COLO668 (cell line): Measurements from ENCODE around the gene CD84.
"Not testable (repeated sequence)": the region's sequence is repeated elsewhere in the genome, so short reads cannot be mapped to it uniquely, and the experiment has no call there.

Source experiments
- DNase-seq: peaks from one replicate; lab custom pipeline; 2025; ENCODE audit not compliant: unreplicated experiment; lab: John Stamatoyannopoulos, UW

Gene CD84

DNA sequence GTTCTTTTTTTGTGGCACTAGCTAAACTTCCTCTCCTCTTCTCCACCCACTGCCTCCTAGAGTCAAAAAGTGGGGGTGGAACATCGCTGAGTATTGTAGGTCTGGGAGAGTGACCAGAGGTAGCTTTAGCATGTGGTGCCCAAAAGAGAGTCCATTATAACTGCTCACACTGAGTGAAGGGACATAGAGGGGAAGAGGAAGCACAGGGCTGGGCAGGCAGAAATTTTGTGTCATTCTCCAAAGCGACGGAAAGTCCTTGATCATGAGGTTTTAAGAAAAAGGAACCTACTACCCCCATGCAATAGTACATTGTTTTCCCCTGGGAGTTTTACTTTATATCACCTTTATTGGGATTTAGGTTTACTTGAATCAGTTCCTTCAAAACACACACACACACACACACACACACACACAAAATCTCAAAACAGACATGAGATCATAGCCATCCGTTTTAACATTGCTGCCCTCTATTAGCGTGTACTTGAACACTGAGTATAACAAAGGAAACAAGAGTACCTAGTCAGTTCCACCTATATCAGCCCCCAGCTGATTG, 4.1 kb downstream of the CD84 start:
- DNase-seq: no peak

DNA sequence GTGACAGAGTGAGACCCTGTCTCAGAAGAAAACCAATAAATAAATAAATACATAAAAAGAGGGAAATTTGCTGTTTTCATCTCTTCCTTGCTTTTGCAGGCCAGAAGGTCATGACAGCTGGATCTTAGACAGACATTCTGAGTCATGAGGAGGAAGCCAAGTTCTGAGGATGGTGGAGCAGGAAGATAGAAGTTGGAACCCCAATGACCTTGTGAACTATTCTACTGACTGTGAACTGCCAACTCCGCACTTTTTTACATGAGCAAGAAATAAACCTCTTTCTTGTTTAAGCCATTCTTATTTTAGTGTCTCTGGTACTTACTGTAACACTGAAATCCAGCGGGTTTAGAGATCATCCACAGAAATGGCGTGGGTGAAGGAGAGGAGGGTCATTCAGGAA, 8.5 kb downstream of the CD84 start:
- no peak for DNase-seq

DNA sequence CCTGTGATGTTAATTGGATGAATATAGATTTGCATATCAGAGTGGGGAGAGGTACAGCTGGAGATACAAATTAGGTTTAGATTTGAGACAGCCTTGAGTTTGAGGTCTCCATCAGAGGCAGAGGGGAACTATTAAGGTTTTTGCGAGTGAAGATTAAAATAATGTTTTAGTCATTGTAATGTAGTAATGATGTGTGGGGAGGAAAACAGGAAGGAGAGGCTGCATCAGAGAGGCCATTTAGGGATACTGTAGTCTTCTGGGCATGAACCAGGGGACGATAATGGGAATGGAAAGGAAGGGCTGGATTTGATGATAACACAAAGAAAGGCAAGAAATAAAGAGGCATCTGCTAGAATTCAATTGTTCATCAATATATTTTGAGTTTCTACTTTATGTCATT, 9.5 kb downstream of the CD84 start:
- DNase-seq: no peak

DNA sequence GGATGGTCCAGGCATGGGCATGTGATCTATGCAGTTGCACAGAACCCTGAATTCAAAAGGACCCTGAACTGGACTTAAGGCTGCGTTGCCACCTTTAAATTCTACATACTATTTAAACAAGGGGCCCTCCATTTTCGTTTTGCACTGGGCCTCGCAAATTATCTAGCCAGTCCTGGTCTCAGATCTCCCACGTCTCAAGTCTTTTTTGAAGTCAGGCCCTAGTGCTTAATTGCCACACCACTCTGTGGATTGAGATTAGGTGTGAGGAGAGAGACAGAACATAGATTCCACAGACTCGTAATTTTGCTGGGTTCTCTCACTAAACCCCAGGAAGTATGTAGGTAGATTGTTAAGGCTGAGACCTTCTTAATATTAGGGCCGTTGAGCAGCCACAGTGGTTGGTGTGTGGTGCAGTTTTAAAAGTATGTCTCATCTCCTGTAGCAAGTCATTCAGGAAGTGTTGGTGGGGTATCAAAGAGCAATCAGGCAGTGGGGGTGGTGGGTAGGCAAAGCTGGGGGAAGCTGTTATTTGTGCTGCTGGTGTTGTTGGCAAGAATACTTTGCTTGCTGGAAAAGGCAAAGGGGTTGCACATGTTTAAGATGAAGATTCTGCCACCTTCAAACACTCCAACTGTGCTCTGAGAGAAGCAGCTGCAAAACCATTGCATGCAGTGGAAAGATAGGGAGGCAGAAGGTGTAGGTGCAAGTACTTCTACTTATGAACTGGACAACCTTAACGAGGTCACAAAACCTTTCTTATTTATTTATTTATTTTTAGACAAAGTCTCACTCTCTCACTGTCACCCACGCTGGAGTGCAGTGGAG, 11.2 kb downstream of the CD84 start:
- DNase-seq: no peak

DNA sequence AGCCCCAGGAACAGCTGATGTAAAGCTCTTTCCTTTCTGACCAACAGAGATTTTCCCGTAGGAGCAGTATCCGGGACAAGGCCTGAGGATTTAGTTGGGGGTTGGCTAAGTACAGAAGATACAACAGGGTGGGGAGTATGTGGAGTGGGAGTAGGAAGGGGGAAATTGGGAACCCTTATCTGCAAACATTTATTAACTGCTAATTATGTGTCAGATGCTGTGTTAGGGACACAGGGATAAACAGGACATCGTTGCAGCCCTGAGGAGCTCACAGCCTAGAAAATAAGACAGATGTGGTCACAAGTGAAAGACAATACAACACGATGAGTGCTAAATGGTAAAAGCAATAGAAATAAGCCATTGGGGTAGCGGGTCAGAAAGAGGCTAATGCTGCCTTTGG, 12.0 kb downstream of the CD84 start:
- no peak for DNase-seq

DNA sequence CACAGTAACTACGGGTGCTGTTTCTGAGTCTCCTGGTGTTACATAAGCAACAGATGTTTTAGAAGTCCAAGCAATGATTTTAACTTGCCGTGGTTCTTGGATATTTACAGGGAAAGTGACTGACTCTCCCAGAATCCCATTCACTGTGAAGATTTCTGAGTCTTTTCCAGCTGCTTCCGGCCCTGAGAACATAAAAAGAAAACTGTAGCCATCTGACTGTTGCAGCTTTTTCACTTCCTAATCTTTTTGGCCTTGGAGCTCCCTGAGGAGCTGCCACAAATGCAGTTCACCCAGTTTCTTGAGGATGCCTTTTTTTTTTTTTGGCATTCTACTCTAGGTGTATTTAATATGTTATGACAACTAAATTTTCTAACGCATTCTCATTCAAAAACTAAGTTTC, 13.7 kb downstream of the CD84 start:
- no peak for DNase-seq

DNA sequence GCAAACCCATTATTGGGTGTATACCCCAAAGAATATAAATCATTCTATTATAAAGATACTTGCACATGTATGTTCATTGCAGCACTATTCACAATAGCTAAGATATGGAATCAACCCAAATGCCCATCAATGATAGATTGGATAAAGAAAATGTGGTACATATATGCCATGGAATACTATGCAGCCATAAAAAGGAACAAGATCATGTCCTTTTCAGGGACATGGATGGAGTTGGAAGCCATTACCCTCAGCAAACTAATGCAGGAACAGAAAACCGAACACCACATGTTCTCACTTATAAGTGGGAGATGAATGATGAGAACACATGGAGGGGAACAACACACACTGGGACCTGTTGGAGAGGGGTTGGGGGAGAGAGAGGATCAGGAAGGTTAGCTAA, 16.1 kb downstream of the CD84 start:
- DNase-seq: not testable (repeated sequence)

DNA sequence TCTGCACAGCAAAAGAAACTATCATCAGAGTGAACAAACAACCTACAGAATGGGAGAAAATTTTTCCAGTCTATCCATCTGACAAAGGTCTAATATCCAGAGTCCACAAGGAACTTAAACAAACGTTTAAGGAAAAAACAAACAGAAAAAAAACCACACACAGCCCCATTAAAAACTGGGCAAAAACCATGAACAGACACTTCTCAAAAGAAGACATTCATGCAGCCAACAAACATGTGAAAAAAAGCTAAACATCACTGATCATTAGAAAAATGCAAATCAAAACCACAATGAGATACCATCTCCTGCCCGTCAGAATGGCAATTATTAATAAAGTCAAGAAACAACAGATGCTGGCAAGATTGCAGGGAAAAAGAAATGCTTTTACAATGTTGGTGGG, 16.6 kb downstream of the CD84 start:
- not testable (repeated sequence) for DNase-seq

DNA sequence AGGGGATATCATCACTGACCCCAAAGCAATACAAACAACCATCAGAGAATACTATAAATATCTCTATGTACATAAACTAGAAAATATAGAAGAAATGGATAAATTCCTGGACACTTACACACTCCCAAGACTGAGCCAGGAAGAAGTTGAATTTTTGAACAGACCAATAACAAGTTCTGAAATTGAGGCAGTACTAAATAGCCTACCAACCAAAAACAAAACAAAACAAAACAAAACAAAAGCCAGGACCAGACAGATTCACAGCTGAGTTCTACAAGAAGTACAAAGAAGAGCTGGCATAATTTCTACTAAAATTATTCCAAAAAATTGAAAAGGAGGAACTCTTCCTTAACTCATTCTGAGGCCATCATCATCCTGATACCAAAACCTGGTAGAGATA, 18.5 kb downstream of the CD84 start:
- DNase-seq: no peak

DNA sequence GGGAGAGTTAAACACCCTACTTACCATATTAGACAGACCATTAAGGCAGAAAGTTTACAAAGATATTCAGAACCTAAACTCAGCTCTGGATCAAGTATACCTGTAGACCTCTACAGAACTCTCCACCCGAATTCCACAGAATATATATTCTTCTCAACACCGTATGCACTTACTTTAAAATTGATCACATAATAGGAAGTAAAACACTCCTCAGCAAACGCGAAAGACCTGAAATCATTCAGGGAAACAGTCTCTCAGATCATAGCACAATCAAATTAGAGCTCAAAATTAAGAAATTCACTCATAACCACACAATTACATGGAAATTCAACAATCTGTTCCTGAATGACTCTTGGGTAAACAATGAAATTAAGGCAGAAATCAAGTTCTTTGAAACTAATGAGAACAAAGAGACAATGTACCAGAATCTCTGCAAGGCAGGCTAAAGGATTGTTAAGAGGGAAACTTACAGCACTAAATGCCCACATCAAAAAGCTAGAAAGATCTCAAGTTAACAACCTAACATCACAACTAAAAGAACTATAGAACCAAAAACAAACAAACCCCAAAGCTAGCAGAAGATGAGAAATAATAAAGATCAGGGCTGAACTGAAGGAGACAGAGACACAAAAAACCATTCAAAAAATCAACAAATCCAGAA, 19.1 kb downstream of the CD84 start:
- DNase-seq: no peak

DNA sequence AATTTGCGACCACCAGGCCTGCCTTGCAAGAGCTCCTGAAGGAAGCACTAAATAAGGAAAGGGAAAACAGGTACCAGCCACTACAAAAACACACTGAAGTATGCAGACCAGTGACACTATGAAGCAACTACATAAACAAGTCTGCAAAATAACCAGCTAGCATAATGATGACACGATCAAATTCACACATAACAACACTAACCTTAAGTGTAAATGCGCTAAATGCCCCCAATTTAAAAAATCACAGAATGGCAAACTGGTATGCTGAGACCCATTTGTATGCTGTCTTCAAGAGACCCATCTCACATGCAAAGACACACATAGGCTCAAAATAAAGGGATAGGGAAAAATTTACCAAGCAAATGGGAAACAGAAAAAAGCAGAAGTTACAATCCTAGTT, 19.9 kb downstream of the CD84 start:
- not testable (repeated sequence) for DNase-seq

DNA sequence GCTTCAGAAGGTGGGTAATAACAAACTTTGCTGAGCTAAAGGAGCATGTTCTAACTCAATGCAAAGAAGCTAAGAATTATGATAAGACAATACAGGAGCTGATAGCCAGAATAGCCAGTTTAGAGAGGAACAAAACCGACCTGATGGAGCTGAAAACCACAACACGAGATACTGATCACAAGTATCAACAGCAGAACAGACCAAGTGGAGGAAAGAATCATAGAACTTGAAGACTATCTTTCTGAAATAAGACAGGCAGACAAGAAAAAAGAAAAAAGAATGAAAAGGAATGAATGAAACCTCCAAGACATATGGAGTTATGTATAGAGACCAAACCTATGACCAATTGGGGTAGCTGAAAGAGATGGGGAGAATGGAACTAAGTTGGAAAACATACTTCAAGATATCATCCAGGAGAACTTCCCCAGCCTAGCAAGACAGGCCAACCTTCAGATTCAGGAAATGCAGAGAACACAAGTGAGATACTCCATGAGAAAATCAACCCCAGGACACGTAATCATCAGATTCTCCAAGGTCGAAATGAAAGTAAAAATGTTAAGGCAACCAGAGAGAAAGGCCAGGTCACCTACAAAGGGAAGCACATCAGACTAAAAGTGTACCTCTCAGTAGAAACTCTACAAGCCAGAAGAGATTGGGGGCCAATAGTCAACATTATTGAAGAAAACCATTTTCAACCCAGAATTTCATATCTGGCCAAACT, 20.5 kb downstream of the CD84 start:
- DNase-seq: no peak

DNA sequence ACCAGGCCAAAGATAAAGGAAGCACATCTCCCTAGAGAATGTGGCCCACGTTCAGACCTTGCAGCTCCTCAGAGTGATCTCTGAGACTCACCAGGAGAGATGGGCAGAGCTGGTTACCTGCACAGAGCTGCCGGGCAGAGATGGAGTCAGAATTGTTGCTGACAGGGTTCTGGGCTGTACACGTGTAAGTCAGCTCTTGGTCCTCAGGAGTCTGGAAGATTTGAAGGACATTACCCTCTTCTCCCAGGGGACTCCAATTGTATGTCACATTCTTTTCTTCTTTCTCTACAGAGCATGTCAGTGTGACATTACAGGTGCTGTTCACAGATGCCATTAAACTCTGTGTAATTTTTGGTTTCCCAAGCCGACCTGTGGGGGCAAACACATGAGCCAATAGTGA, 25.5 kb downstream of the CD84 start:
- no peak for DNase-seq

DNA sequence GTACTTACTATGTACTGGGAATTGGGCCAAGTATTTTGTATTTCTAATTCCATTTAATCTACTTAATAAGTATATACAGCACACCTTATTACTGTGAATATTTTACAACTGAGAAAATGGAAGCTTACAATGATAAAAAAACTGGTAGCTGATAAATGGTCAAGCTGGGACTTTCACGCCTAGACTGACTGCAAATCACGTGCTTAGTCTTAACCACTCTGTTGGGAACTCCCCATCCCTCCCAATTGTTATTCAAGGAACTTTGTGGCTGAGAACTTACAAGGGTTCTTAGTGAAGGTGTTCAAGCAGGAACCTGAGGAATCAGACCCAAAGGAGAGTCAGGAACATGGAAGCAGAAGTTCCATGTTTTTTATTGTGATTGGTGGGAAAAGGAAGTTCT, 26.9 kb downstream of the CD84 start:
- DNase-seq: no peak

DNA sequence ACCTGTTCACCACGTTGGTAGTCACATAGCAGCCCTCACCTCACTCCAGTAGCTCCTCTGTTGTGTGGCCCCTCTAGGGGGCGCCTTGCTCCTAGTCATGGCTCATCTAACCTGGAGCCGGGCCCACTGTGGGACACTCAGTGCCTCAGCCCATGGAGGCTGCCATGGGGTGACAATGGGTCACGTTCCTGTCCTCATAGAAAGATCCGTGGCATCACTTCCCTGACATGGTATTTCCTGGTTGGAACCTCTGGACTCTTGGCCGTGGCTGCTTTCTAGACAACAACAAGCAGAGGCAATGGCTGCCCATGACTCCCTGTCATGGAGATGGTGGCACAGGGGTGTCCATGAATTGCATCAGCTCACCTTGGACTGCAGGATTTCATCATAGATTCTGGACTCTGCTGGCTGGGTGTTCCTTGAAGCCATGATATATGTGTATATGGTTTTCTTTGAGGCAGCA, 28.7 kb downstream of the CD84 start:
- DNase-seq: no peak

DNA sequence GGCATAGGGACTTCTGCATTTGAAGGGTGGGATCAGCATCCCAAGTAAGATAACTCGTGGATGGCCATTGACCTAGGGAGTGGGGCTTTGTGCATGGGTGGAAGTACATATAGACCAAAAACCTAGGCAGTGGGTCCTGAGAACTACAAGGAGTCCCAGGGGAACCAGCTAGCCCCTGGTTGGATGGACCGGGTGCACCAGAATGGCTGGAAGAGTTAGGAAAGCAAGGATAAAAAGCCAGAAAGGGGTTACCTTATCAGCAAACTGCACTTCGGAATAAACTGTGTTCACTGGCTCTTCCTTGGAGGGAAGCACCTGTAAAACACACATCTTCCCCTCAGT, 29.7 kb downstream of the CD84 start:
- no peak for DNase-seq

DNA sequence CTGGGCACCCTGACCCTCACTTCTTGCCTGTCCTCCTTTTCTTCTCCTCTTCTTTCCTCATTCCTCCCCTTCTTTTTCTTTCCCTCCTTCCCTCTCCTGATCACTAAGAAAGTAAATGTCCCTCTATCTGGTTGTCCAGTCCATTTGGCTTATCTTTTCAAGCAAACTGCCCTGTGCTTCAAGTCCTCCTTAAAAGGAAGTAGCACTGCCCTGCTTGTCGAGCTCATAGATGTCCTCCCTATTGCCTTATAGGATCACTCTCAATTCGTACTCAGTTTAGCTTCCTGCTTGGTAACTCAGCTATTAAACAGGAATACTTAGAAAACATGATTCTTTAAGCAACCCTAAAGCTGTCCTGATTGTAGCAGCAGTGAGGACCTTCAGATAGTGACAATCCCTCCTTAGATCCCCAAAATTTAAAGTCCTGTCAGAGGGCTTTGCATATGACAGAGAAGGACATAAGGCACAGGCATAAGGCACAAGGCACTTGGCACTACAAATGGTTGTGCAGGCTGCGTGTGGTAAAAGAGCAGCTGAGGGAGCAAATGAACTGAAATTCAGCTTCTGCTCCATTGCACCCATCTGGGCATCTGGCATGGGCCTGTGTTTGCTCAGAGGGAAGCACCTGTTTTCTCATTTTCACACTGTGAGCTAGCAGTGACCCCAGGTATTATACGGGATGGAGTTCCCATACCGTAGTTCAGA, 30.2 kb downstream of the CD84 start:
- DNase-seq: peak; percentile 58

DNA sequence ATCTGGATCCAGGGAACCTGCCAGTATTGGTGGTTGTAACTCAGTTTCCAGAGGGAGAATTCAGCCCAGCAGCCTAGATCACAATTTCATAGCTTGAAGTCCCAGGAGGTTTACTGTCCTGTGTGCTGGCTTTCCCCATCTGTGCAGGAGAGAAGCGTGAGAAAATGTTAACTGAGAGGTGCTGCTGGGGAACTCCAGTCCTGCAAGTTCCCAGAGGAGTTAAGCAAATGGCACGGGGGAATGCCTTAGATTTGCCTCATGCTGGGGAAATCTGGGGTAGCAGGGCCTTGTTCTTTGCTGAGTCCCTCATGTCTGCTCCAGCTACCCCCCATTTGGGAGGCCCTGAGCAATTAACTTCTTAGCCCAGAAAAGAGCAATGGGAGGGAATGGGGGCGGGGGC, 31.1 kb downstream of the CD84 start:
- no peak for DNase-seq

DNA sequence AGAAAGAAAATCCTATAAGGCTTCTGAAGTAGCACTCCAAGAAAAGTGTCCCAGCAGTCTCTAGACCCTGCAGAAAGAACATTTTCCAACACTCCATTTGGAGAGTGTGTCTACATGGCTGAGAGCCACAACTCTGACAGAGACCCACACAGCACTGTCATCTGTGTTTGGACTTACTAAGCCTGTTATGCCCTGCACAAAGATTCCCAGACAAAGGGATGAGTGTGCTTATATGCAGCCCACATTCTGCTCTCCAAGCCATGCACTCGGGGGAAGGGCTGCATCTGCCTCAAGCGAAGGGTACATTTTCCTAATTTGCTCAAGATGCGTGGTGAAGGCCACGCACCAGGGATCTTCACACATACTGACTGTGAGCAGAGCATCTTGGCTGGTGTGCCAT, 31.9 kb downstream of the CD84 start:
- no peak for DNase-seq

DNA sequence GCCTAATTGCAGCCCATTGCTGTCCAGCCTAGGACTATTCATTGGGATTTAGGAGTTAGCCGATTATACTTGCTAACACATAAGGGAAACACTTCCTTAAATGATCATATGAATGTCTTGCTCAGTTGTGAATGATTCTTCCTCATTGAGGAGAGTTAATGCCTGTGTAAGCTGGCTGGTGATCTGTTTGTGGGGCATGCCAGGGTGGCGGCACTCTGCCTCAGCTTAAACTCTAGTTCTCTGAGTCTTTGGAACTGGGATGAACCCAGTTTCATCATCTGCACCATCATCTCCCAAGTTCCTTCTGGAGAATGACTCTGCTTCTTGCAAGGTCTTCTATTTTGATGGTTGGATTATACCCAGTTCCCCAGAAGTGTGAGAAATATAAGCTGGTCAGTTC, 32.4 kb downstream of the CD84 start:
- DNase-seq: no peak

DNA sequence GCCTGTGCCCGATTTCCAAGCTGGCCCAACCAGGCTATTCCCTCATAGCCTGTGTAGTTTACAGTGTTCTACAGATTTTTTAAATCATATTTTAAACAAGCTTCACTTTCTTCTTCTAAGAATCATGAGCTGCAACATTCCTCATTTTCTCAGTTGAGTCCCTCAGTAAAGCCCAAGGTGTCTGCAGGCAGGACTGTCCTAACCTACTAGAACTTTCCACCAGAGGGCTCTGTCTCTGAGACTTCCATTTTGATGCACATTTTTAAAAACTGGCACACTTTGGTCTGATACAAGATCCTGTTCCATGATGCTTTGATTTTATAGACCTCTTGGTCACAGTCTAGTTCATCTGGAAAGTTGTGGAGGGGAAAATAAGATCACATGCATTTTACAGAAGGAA, 34.6 kb downstream of the CD84 start:
- DNase-seq: no peak
